ENCODE data around the gene TFRC.
"Not testable (repeated sequence)": the region's sequence is repeated elsewhere in the genome, so short reads cannot be mapped to it uniquely, and the experiment has no call there.

The TFRC gene

DNA sequence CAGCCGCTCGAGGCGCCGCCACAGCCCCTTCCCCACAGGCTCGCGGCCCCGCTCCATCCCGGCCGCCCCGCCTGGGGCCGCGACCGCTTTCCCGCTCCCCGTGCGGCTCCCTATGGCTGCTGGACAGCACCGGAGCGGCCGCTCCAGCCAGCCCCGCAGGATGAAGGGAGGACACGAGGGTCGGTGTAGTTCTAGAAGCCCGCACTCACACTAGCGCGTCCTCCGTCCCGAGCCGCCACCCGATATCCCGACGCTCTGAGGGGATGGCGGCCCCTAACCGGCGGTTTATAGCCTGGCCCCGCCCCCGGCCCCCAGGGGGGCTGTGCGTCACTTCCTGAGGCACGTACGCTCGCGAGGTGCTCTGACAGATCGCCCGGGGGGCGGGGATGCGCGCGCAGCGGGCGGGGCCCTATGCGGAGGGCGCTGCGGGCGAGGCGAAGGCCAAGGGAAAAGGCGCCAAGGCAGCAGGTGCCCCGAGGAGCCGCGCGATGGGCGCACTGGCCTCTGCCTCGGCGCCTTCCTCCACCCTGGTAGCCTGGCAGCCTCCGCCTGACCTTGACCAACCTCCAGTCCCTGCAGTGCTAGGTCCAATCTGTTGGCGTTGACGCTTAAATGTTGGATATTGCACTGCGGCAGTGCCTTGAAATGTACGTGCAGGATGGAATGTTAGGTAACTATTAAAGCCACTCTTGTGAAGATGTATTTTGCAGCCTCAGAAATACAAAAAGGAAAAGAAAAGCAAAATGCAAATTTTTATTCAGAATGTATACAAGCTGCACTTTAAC is at the start of gene TFRC:
Gene TFRC, minus strand, starts transcription at position 257 of the 785 bp plus-strand sequence. CDS start 4,991 bp downstream, outside the sequence.
- peak; percentile 90 to 96 (median 93) for DNase-seq (ENCODE audit: low read depth in 3 of 3)

DNA sequence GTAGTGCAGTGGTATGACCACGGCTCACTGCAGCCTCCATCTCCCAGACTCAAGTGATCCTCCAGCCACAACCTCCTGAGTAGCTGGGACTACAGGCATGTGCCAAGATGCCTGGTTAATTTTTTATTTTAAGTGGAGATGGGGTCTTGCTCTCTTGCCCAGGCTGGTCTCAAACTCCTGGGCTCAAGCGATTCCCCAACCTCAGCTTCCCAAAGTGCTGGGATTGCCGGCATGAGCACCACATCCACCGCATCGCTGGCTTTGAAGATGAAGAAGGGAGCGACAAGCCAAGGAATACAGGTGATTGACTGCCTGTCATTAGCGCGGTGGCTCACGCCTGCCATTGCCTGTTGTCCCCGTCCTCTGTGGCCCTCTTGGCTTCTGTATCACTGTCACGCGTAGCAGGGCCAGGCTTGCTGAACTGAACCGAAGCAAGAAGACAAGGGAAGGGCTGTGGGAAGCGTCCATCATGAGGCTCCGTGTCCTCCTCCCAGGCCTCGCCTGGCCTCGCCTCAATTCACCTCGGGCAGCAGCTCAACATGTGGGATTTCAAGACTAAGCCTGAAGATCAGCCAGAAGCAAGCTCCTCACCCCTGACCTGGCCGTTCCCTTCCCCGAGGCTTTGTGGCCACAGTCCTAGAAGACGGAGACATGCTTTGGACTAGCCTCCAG is 46.4 kb upstream of the TFRC start:
- no peak for DNase-seq (ENCODE audit: low read depth in 3 of 3)

DNA sequence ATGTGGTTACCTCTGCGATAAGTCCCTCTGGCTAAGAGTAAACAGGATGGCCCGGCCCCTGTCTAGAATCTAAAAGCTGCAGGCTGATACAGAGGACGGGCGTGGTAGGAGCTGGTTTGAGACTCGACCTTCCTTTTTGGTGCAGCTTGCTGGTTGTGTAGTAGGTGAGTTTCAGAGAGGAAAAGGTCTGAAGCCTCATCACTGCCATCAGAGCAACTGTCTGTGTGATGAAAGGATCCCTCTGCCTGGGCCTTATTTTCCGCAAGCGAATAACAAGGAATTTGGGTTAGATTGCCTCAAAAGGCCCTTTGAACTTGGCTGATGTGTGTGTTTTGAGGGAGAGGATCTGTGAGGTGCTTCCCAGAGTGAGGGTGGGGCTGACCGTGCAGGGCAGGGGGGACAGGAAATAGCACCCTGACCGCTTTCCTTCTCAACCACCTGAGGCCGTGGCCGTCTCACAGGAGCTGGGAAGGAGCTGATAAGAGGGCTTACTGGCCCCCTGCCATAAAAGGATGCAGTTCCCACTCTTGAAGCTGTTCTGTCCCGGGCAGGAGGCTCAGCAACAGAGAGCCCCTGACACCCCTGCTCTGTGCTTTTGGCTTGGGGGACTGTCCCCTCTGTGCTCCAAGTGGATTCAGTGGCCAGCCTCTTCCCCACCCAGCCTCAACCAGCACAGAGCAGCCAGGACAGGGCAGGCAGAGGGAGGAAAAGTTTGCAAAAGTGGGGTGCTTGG is 45.6 kb upstream of the TFRC start:
- no peak for DNase-seq (ENCODE audit: low read depth in 3 of 3)

- DNase-seq (ENCODE audit: low read depth in 3 of 3): no peak
Measured at GRCh38 chr3:196124608-196125007, 42.7 kb upstream of the TFRC start.

DNA sequence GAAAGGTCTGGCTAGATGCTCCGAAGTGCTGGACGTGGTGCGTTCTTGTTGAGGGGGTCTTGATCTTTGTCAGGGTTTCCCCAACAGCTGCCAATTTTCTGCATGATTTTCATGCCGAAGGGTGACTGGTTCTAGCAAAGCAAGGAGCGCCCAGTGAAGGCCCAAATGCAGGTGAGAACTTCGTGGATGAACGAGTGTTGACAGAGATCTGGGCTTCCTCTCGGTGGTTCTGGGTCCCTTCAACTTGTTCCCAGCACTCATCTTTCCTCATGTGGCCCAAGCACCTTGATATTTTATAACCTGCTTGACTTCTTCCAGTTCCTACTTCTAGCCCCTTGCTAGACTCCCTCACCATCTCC is 40.8 kb upstream of the TFRC start:
- DNase-seq (ENCODE audit: low read depth in 3 of 3): no peak

DNA sequence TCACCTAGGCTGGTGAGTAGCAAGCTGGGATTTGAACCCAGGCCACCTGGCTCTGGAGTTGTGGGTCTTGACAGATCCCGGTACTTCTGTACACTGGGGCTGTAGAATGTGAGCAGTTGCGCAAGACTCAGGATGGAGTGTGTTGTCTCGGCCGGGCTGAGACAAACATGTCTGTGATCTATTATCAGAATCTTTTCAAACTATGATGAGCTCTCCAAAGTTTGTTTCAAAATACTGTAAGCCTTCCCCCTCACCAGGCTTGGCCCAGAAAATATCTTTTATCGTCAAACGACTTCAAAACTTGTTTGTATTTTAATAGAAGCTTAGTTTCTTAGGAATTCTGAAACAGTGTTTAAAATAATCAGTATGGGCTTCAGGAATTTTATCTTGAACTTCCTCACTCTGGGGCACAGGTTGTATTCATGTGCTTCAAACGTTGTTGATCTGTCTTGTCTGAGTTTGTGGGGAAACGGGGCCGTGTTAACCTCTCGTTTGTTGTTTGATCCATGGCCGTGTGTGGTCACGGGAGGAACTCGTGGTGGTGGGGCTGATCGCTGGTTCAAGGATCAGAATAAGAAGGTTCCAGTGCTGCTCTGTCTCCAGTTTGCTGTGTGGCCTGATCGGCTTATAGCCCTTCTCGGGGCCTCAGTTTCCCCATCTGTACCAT is 40.3 kb upstream of the TFRC start:
- no peak for DNase-seq (ENCODE audit: low read depth in 3 of 3)

DNA sequence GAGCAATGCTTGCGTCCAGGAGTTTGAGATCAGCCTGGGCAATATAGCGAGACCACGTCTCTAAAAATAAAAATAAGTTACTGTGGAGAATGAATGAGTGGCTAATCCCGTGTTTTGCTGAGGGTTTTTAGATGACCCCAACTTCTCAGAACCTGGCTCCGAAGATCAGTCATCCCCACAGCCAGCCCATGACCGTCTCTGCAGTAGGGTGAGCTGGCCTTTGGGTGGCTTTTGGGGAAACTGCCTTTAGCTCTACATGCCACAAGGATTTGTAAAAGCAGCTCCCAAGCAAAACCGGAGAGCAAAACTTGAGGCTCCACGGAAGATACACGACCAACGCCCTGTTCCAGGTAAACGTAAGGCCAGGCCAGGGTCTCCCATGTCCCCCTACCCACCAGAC is 39.2 kb upstream of the TFRC start:
- DNase-seq (ENCODE audit: low read depth in 3 of 3): no peak

- DNase-seq (ENCODE audit: low read depth in 3 of 3): no peak
Measured at GRCh38 chr3:196120291-196120951, 38.5 kb upstream of the TFRC start.

DNA sequence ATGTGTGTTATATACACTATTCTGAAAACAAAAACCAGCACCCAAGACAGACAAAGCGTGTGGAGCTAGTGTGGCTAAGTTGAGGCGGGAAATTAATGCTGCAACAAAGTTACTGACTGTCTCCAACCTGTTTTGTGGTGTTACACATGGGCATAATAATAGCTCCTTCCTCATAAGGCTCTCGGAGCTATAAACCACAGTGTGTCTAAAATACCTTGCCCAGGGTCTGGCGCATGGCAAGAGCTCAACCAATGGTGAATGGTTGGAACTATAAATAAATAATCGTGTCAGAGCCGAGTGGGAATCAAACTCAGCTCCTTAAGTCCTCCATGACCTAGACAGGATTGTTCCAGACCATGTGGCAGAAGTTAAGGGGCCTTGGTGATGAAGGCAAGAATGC is 35.9 kb upstream of the TFRC start:
- no peak for DNase-seq (ENCODE audit: low read depth in 3 of 3)

- no peak for DNase-seq (ENCODE audit: low read depth in 3 of 3)
Measured at GRCh38 chr3:196115678-196116083, 33.8 kb upstream of the TFRC start.

DNA sequence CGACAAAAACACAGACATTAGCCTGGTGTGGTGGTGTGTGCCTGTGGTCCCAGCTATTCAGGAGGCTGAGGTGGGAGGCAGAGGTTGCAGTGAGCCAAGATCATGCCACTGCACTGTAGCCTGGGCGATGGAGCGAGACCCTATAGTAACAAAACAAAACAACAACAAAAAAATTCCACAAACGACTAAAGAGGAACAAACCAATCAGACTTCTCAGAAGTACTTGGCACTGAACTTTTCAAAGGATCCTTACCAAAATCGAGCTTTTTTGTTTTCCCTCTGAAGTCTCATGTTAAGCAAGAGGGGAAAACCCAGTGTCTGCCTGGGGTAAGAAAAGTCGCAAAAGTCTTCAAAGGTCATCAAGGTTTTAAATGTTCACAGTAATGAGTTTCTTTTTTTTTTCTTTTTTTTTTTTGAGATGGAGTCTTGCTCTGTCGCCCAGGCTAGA is 30.1 kb upstream of the TFRC start:
- DNase-seq (ENCODE audit: low read depth in 3 of 3): no peak

DNA sequence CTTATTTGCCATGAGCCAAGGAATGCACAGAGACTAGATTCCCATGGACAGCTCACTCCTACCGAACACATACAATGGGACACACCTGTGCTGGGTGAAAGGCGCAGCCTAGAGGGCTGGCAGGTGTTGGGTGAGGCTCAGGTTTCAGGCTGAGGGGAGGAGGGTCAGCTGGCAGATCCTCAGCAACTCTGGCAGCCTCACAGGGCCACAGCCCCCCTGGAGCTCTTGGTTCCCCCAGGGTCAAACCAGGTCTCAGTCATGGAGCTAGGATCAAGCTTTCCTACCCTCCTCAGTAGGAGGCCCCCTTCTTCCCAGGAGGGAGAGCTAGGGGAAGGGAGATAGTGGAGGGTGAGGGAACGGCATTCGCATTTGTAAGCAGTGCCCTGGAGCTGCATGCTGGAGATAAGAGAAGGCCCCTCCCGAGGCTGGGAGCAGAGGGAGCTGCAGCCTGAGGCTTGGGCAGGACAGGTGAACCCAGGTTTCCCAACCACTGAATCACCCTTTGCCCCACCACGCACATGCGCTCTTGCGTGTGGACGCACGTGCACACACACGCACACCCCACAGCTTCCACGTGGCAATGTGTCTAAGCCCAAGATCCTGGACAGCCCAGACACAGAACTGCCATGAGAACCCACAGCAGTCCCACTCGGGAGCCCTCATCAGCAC is 26.3 kb upstream of the TFRC start:
- DNase-seq (ENCODE audit: low read depth in 3 of 3): no peak

DNA sequence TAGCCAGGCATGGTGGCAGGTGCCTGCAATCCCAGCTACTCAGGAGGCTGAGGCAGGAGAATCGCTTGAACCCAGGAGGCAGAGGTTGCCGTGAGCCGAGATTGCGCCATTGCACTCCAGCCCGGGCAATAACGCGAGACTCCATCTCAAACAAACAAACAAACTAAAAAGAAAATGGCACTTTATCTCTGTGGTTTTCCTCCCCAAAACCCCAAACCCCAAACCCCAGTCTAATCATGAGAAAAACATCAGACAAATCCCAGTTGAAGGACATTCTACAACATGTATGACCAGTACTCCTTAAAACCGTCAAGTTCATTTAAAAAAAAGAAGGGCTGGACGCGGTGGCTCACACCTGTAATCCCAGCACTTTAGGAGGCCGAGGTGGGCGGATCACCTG is 22.8 kb upstream of the TFRC start:
- DNase-seq (ENCODE audit: low read depth in 3 of 3): not testable (repeated sequence)

DNA sequence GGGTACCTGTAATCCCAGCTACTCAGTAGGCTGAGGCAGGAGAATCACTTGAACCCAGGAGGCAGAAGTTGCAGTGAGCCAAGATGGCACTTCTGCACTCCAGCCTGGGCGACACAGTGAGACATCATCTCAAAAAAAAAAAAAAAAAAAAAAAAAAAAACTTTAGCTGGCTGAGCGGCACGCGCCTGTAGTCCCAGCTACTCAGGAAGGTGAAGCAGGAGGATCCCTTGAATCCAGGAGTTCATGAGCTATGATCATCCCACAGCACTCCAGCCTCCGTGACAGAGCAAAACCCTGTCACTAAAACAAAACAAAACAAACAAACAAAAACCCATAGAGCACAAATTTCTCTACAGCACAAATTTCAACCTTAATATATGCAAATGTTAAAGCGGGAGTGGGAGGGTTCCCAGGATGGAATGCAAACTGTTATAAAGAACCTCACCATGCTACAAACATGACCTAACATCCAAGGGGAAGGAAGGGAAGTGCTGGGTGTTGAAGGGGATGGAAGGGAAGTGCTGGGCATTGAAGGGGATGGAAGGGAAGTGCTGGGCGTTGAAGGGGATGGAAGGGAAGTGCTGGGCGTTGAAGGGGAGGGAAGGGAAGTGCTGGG is 16.6 kb upstream of the TFRC start:
- DNase-seq (ENCODE audit: low read depth in 3 of 3): not testable (repeated sequence)

- DNase-seq (ENCODE audit: low read depth in 3 of 3): no peak
Measured at GRCh38 chr3:196097373-196098154, 15.7 kb upstream of the TFRC start.

GRCh38 chr3:196096382-196096953 is 14.6 kb upstream of the TFRC start:
- DNase-seq (ENCODE audit: low read depth in 3 of 3): no peak

GRCh38 chr3:196093317-196094111 is 11.6 kb upstream of the TFRC start:
- DNase-seq (ENCODE audit: low read depth in 3 of 3): no peak

- no peak for DNase-seq (ENCODE audit: low read depth in 3 of 3)
Measured at GRCh38 chr3:196087906-196088305, 6.0 kb upstream of the TFRC start.

DNA sequence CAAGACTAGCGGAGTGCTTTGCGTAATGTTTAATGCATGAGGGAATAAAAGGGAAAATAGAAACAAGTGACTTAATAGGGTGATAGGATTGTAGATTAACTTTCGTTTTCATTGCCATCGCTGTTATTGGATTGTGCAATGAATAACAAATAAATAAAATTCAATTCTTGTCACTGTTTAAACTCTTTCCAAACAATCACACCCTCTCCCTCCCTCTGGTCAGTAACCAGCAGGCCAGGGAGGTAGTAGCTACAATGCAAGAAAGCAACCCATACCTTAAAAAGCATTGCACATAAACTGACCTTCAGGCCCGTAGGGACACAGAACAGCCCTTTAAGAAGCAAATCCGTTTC is 705 bp upstream of the TFRC start:
- no peak for DNase-seq (ENCODE audit: low read depth in 3 of 3)

Data from stimulated activated CD4-positive, alpha-beta T cell treated with anti-CD3 and anti-CD28 coated beads, TNF-alpha, amount 100 ng/mL, for 4 hours (primary cell).